ENCODE data around the gene GDPD5.

The GDPD5 gene

GRCh38 chr11:75558939-75559843 lies 33.5 kb upstream of the GDPD5 start:
- DNase-seq (ENCODE audit: low read depth in 2 of 2), result no peak

- no peak for DNase-seq (ENCODE audit: low read depth in 2 of 2)
Observed at GRCh38 chr11:75557666-75558494, 32.1 kb upstream of the GDPD5 start.

GRCh38 chr11:75556275-75556674 lies 30.5 kb upstream of the GDPD5 start:
- no peak for DNase-seq (ENCODE audit: low read depth in 2 of 2)

- DNase-seq (ENCODE audit: low read depth in 2 of 2), result no peak
Observed at GRCh38 chr11:75555079-75555811, 29.5 kb upstream of the GDPD5 start.

GRCh38 chr11:75554258-75555022 lies 28.7 kb upstream of the GDPD5 start:
- no peak for DNase-seq (ENCODE audit: low read depth in 2 of 2)

- no peak for DNase-seq (ENCODE audit: low read depth in 2 of 2)
Observed at GRCh38 chr11:75553889-75554257, 28.1 kb upstream of the GDPD5 start.

- no peak for DNase-seq (ENCODE audit: low read depth in 2 of 2)
Observed at GRCh38 chr11:75553182-75553581, 27.4 kb upstream of the GDPD5 start.

GRCh38 chr11:75549370-75549958 lies 23.7 kb upstream of the GDPD5 start:
- DNase-seq (ENCODE audit: low read depth in 2 of 2), result no peak

- no peak for DNase-seq (ENCODE audit: low read depth in 2 of 2)
Observed at GRCh38 chr11:75548595-75549272, 23.0 kb upstream of the GDPD5 start.

GRCh38 chr11:75547617-75548058 lies 21.9 kb upstream of the GDPD5 start:
- DNase-seq (ENCODE audit: low read depth in 2 of 2), result no peak

- no peak for DNase-seq (ENCODE audit: low read depth in 2 of 2)
Observed at GRCh38 chr11:75547177-75547576, 21.4 kb upstream of the GDPD5 start.

GRCh38 chr11:75543806-75544205 lies 18.1 kb upstream of the GDPD5 start:
- DNase-seq (ENCODE audit: low read depth in 2 of 2), result no peak

GRCh38 chr11:75542088-75542438 lies 16.3 kb upstream of the GDPD5 start:
- DNase-seq (ENCODE audit: low read depth in 2 of 2), result no peak

- DNase-seq (ENCODE audit: low read depth in 2 of 2), result no peak
Observed at GRCh38 chr11:75541193-75542087, 15.7 kb upstream of the GDPD5 start.

GRCh38 chr11:75539459-75540334 lies 14.0 kb upstream of the GDPD5 start:
- no peak for DNase-seq (ENCODE audit: low read depth in 2 of 2)

- no peak for DNase-seq (ENCODE audit: low read depth in 2 of 2)
Observed at GRCh38 chr11:75538150-75538942, 12.6 kb upstream of the GDPD5 start.

GRCh38 chr11:75537740-75538139 lies 12.0 kb upstream of the GDPD5 start:
- no peak for DNase-seq (ENCODE audit: low read depth in 2 of 2)

Measured in stimulated activated CD8-positive, alpha-beta memory T cell treated with anti-CD3 and anti-CD28 coated beads, Interleukin-7, amount 100 ng/mL, for 1 hour (primary cell).